Epidermal melanocyte (primary cell): Measurements from ENCODE around the gene FAM131A.

Experiments used
- DNase-seq: peaks from one replicate; pipeline ENCODE4 v3.0.0; 2011; ENCODE audit warnings: low spot score; ENCODE audit not compliant: insufficient read length

Gene FAM131A

GRCh38 chr3:184337399-184337714 is at the start of gene FAM131A:
Gene FAM131A, plus strand, starts transcription at chr3:184337600. Its CDS starts 31 bp downstream, at chr3:184337631.
- no peak for DNase-seq

- peak; percentile 71 for DNase-seq
Observed at GRCh38 chr3:184289426-184289938, 47.9 kb upstream of the FAM131A start.

GRCh38 chr3:184290331-184290730 is 47.1 kb upstream of the FAM131A start:
- DNase-seq = no peak

GRCh38 chr3:184291044-184291737 is 46.2 kb upstream of the FAM131A start:
- no peak for DNase-seq

GRCh38 chr3:184291738-184292445 is 45.5 kb upstream of the FAM131A start:
- DNase-seq = no peak

GRCh38 chr3:184295771-184296170 is 41.6 kb upstream of the FAM131A start:
- DNase-seq = no peak

GRCh38 chr3:184296616-184297015 is 40.8 kb upstream of the FAM131A start:
- no peak for DNase-seq

- DNase-seq = peak; percentile 94
Observed at GRCh38 chr3:184298759-184299487, 38.5 kb upstream of the FAM131A start, which contains the start of gene PSMD2. Gene PSMD2, plus strand, starts transcription at chr3:184299241. Its CDS starts 26 bp downstream, at chr3:184299267.

GRCh38 chr3:184299488-184300377 is 37.7 kb upstream of the FAM131A start:
- no peak for DNase-seq

GRCh38 chr3:184300378-184300720 is 37.1 kb upstream of the FAM131A start:
- DNase-seq = no peak

- DNase-seq = no peak
Observed at GRCh38 chr3:184305577-184305976, 31.8 kb upstream of the FAM131A start.

GRCh38 chr3:184306341-184306972 is 30.9 kb upstream of the FAM131A start:
- no peak for DNase-seq

- no peak for DNase-seq
Observed at GRCh38 chr3:184307915-184308314, 29.5 kb upstream of the FAM131A start.

GRCh38 chr3:184308744-184309143 is 28.7 kb upstream of the FAM131A start:
- DNase-seq = no peak

GRCh38 chr3:184311633-184312032 is 25.8 kb upstream of the FAM131A start:
- DNase-seq = no peak

GRCh38 chr3:184314363-184314699 is 23.1 kb upstream of the FAM131A start, which contains the start of gene EIF4G1:
Gene EIF4G1, plus strand, starts transcription at chr3:184314606. Its CDS starts 1,191 bp downstream, at chr3:184315797.
- DNase-seq = peak; percentile 91

- no peak for DNase-seq
Observed at GRCh38 chr3:184314700-184315542, 22.5 kb upstream of the FAM131A start.

- DNase-seq = no peak
Observed at GRCh38 chr3:184315543-184315867, 21.9 kb upstream of the FAM131A start.

- no peak for DNase-seq
Observed at GRCh38 chr3:184315871-184316661, 21.3 kb upstream of the FAM131A start.
